Measurements from ENCODE around the gene MPO. TPM values are rescaled to one million over a fixed set of nuclear protein-coding genes. Genes with fewer than 3 reads are reported as not detected.

The MPO gene
- polyA plus RNA-seq, 2 of the 4 experiments (the other 2 are of a cell fraction), result not detected

DNA sequence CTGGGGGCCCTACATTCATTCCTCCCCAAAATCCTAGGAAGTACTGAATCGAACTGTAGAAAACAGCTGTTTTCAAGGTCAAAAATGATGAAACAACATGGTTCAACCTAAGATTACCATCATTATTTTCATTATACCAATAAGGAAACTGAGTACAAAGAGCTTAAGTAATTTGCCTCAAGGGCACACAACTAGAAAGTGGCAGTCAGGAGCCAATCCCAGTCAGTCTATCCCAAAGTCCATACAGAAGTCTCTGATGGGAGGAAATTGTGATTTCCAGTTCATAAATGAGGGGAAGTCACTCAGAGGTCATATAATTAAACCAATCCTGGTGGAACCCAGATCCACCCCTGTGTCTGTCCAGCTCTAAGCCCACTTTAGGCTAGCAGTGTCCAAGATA lies 34.0 kb downstream of the MPO start:
- DNase-seq (ENCODE audit: low read depth in 1 of 2, low spot score in 1 of 2), result no peak
- Histone ChIP-seq H3K27ac (no peak overlapping the region), H3K4me1 (peaks cover 8% of the 10 kb centered on the region), H3K9me3 (0 out of 3 replicates have a peak, but pooled peaks cover 4% of the 10 kb centered on the region), H3K4me2 (no peak overlapping the region), H3K4me3 (no peak overlapping the region)
- CTCF ChIA-PET, result interaction anchor here (0.7 to 6.8 kb wide), 6 partner anchors 29 to 200 kb away, joined by 3 to 62 read pairs (median 4); partner anchors contain the start of gene MKS1
- no peak for FAIRE-seq
- POLR2A ChIA-PET, result no interaction called here
- no peak for ATAC-seq
- WGBS (ENCODE audit: missing lambda C conversion rate), result 58% methylated on average over 1 of the region's 1 CpG
- TF ChIP-seq RFX5 (IDR thresholded peaks at IDR 0.05) (no peak), ZSCAN20 (CRISPR knock-in tag; IDR thresholded peaks at IDR 0.05) (no peak), ZFP36 (IDR thresholded peaks at IDR 0.05; ENCODE audit: borderline replicate concordance, partially characterized antibody) (no peak), JUN (IDR thresholded peaks at IDR 0.05) (no peak), EP300 (IDR thresholded peaks at IDR 0.05) (no peak)
- TF ChIP-seq, protein P1, sequence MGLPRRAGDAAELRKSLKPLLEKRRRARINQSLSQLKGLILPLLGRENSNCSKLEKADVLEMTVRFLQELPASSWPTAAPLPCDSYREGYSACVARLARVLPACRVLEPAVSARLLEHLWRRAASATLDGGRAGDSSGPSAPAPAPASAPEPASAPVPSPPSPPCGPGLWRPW (IDR thresholded peaks at IDR 0.05), result no peak
- TF ChIP-seq, protein P2, sequence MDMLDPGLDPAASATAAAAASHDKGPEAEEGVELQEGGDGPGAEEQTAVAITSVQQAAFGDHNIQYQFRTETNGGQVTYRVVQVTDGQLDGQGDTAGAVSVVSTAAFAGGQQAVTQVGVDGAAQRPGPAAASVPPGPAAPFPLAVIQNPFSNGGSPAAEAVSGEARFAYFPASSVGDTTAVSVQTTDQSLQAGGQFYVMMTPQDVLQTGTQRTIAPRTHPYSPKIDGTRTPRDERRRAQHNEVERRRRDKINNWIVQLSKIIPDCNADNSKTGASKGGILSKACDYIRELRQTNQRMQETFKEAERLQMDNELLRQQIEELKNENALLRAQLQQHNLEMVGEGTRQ (IDR thresholded peaks at IDR 0.05), result no peak

DNA sequence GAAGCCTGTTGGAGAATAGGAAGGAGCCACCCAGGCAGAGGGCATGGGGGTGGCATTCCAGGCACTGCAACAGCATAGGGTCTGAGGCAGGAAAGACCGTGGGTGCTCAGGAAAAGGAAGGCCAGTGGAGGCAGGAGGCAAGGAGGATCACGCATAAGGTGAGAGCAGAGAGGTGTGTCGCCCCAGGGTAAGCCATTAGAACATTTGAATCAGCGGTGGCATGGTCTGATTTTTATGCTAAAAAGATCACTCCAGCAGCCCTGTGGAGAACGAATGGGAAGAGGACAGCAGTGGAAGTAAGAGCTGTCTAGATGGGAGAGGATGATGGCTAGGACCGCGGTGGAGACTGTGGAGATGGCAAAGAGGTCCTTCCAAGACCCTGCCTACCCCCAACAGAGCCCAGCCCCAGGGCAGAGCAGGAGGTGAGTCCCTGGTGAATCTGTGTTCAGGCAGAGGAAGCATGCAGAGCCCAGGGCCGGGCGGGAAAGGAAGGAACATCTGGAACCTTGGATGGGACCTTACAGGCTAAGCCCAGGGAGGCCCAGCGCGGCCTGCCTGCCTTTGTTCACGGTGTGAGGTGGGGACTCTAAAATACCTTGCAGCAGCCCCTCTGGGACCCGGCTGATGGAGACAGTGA lies 34.5 kb downstream of the MPO start:
- DNase-seq (ENCODE audit: low read depth in 1 of 2, low spot score in 1 of 2) (no peak), FAIRE-seq (no peak), ATAC-seq (no peak)
- WGBS (ENCODE audit: missing lambda C conversion rate), result 49% methylated on average over 13 of the region's 13 CpGs
- H3K27ac ChIP-seq, result no peak overlapping the region
- TF ChIP-seq HOXA7 (CRISPR knock-in tag; IDR thresholded peaks at IDR 0.05) (no peak), MAFK (IDR thresholded peaks at IDR 0.05; ENCODE audit: partially characterized antibody) (no peak), NPAS2 (CRISPR knock-in tag; IDR thresholded peaks at IDR 0.05; ENCODE audit: borderline replicate concordance) (no peak), MAZ (IDR thresholded peaks at IDR 0.05; ENCODE audit: borderline replicate concordance, low read depth, low read length) (no peak), GATA3 (IDR thresholded peaks at IDR 0.05; ENCODE audit: borderline replicate concordance) (no peak), RCOR1 (IDR thresholded peaks at IDR 0.05; ENCODE audit: low read depth, low read length) (no peak), EHMT2 (IDR thresholded peaks at IDR 0.05; ENCODE audit: low read depth) (no peak), KDM5A (IDR thresholded peaks at IDR 0.05) (no peak), NFE2L2 (conservative IDR thresholded peaks at IDR 0.05; ENCODE audit: low read length) (no peak), RNF2 (IDR thresholded peaks at IDR 0.05; ENCODE audit: borderline replicate concordance, low read depth) (no peak), MYC (IDR thresholded peaks at IDR 0.05; ENCODE audit: borderline replicate concordance, low read length) (no peak), RFX5 (IDR thresholded peaks at IDR 0.05) (no peak), JUN (IDR thresholded peaks at IDR 0.05) (no peak), EHF (CRISPR knock-in tag; IDR thresholded peaks at IDR 0.05) (no peak)
- TF ChIP-seq, protein P3, sequence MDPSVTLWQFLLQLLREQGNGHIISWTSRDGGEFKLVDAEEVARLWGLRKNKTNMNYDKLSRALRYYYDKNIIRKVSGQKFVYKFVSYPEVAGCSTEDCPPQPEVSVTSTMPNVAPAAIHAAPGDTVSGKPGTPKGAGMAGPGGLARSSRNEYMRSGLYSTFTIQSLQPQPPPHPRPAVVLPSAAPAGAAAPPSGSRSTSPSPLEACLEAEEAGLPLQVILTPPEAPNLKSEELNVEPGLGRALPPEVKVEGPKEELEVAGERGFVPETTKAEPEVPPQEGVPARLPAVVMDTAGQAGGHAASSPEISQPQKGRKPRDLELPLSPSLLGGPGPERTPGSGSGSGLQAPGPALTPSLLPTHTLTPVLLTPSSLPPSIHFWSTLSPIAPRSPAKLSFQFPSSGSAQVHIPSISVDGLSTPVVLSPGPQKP (IDR thresholded peaks at IDR 0.05; ENCODE audit: low read depth, low read length), result no peak
- TF ChIP-seq, protein P4, sequence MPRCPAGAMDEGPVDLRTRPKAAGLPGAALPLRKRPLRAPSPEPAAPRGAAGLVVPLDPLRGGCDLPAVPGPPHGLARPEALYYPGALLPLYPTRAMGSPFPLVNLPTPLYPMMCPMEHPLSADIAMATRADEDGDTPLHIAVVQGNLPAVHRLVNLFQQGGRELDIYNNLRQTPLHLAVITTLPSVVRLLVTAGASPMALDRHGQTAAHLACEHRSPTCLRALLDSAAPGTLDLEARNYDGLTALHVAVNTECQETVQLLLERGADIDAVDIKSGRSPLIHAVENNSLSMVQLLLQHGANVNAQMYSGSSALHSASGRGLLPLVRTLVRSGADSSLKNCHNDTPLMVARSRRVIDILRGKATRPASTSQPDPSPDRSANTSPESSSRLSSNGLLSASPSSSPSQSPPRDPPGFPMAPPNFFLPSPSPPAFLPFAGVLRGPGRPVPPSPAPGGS (IDR thresholded peaks at IDR 0.05), result no peak
- TF ChIP-seq, protein P2 (IDR thresholded peaks at IDR 0.05), result no peak
- TF ChIP-seq, protein P5, sequence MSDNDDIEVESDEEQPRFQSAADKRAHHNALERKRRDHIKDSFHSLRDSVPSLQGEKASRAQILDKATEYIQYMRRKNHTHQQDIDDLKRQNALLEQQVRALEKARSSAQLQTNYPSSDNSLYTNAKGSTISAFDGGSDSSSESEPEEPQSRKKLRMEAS (IDR thresholded peaks at IDR 0.05), result no peak
- H3K4me1 ChIP-seq, result peaks cover 8% of the 10 kb centered on the region
- no peak overlapping the region for H3K4me3 ChIP-seq
- ChIA-PET CTCF (interaction anchor here (0.9 to 2.4 kb wide), 5 partner anchors 71 to 201 kb away, joined by 3 to 7 read pairs (median 3); no protein-coding TSS in a partner anchor), POLR2A (no interaction called here)
- H3K9me3 ChIP-seq, result 0 out of 3 replicates have a peak, but pooled peaks cover 4% of the 10 kb centered on the region
- H3K4me2 ChIP-seq, result no peak overlapping the region

Measured in A549 (cell line).